NCI-H1930 (cell line): ENCODE data around the gene TPPP3.

ENCODE experiments used
- DNase-seq, 2 experiments: peaks; one replicate each; lab custom pipeline; 2025; lab: John Stamatoyannopoulos, UW

The TPPP3 gene

GRCh38 chr16:67342616-67343015 is 50.7 kb downstream of the TPPP3 start:
- no peak for DNase-seq

GRCh38 chr16:67341250-67341649 is 52.0 kb downstream of the TPPP3 start:
- DNase-seq: no peak
